Central memory CD8-positive, alpha-beta T cell (primary cell): ENCODE data around the gene ZNF75A.

Source experiments
- ATAC-seq: fragments of 150-1000 bp; cut with Tn5 transposase; replicated peaks from 2 replicates; pipeline ENCODE4 v1.10.0; 2022; ENCODE audit warnings: mild to moderate bottlenecking, moderate FRiP score, moderate number of reproducible peaks; ENCODE audit not compliant: poor library complexity, severe bottlenecking; ENCODE audit errors: extremely low read depth
- DNase-seq, 2 donors: peaks; one replicate each; pipeline ENCODE4 v3.0.0; 2021; ENCODE audit warnings: low spot score in 2 of 2
- H3K27ac Mint-ChIP-seq: one replicate; pipeline ENCODE4 v1.8.0; 2022; ENCODE audit warnings: low read depth, mild to moderate bottlenecking, moderate library complexity, mixed read lengths
- H3K27me3 Mint-ChIP-seq: one replicate; pipeline ENCODE4 v1.8.0; 2022; ENCODE audit warnings: mixed read lengths
- H3K36me3 Mint-ChIP-seq: one replicate; pipeline ENCODE4 v1.8.0; 2022; ENCODE audit warnings: mild to moderate bottlenecking, moderate library complexity, mixed read lengths; ENCODE audit not compliant: insufficient read depth
- H3K4me1 Mint-ChIP-seq: one replicate; pipeline ENCODE4 v1.8.0; 2022; ENCODE audit warnings: mixed read lengths
- H3K4me3 Mint-ChIP-seq: one replicate; pipeline ENCODE4 v1.8.0; 2022; ENCODE audit warnings: mild to moderate bottlenecking, moderate library complexity, mixed read lengths
- H3K9me3 Mint-ChIP-seq: one replicate; pipeline ENCODE4 v1.8.0; 2022; ENCODE audit warnings: mixed read lengths

ZNF75A gene

DNA sequence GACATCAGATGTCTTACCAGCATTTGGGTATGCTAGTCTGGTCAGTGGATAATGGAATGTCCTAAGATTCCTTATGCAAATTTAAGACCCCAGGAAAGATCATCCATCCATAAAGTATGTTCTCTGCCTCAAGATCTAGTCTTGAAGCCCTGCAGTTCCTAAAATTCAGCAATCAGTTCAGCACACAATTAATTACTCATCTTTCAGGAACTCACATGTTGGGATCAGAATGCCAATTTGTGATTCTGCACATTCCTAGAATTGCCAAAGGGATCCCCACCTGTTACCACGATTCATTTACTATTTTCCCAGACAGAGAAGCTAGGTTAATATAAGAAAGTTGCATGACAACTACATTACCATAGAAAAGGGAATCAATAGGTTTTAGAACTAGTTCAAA is 53.6 kb downstream of the ZNF75A start:
- Mint-ChIP-seq H3K9me3 (peaks cover 10% of the 10 kb centered on the region), H3K4me3 (no peak overlapping the region), H3K27me3 (peaks cover 58% of the 10 kb centered on the region), H3K27ac (no peak overlapping the region), H3K36me3 (no peaks in the 10 kb centered on the region), H3K4me1 (no peaks in the 10 kb centered on the region)
- DNase-seq: no peak
- no peak for ATAC-seq

DNA sequence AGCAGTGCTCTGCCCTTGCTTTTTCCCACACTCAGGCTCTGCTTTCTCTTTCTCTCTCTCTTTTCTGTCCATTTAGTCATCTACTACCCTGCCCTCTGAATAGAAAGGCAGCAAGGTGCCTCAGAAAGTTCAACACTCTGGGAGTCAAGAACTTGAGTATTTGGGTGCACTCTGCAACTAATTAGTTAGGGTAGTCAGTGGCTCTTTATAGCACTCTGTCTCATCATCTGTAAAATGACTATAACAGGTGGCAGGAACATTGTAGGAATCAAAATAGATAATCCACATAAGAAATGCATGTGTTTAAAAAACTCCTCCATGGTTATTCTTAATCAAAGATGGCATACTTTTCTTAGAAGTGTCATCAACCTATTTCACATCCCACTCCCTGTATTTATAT is 57.6 kb downstream of the ZNF75A start:
- Mint-ChIP-seq H3K9me3 (peaks cover 5% of the 10 kb centered on the region), H3K4me3 (no peak overlapping the region), H3K4me1 (peaks cover 5% of the 10 kb centered on the region), H3K36me3 (peaks cover 3% of the 10 kb centered on the region), H3K27ac (no peak overlapping the region), H3K27me3 (peaks cover 43% of the 10 kb centered on the region)
- no peak for DNase-seq
- ATAC-seq: no peak

DNA sequence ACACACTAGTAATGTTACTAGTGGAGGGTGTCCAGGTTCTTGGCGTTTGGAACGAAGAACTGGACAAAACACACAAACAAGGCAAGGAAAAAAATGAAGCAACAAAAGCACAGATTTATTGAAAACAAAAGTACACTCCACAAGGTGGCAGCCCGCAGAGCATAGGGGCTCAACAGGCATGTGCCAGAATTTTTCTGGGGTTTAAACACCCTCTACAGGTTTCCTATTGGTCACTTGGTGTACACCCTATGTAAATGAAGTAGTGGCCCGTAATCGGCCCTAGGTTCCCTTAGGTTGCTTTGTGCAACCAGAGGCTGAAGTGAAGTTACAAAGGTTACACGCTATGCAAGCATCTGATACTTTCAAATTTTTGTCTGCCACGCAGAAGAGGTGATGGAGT is 58.5 kb downstream of the ZNF75A start:
- H3K4me1 Mint-ChIP-seq: peaks cover 5% of the 10 kb centered on the region
- H3K27ac Mint-ChIP-seq: no peak overlapping the region
- peaks cover 3% of the 10 kb centered on the region for H3K36me3 Mint-ChIP-seq
- DNase-seq (no peak), ATAC-seq (no peak)
- peaks cover 40% of the 10 kb centered on the region for H3K27me3 Mint-ChIP-seq
- no peak overlapping the region for H3K4me3 Mint-ChIP-seq
- peaks cover 5% of the 10 kb centered on the region for H3K9me3 Mint-ChIP-seq

DNA sequence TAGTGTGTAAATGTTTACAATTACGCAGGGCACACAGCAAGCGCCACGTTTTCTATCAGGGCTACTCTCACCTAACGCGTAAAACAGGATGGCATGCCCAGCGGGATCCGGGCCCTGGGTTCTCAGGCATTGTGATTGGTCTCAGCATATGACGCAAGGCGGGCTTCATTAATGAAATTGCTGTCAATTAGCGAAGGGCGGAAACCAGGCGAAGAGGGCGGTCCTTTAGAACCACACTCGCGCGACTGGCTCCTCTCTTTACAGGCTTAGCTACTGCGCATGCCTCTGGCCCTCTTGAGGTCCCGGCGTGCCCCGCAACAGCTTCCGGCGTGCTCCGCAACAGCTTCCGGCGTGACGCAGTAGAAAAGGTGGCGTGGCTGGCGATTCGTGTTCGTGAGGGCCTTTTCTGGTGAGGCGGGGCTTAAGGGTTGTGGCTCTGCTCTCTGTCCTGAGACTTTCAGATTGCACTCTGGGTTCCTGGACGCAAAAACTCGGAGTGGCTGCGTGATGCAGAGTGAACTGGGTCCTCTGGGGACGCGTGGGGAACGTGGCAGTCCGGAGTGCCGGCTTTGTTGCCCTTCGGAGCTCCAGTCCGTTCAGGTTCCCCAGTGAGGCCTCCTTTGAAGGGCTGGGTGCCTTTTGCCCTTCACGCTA is 59.6 kb downstream of the ZNF75A start:
- ATAC-seq: peak; percentile 97
- Mint-ChIP-seq H3K4me1 (peaks cover 5% of the 10 kb centered on the region), H3K4me3 (peak overlapping the region; percentile 71), H3K36me3 (peaks cover 3% of the 10 kb centered on the region), H3K27ac (peak overlapping the region; percentile 74), H3K9me3 (peaks cover 4% of the 10 kb centered on the region), H3K27me3 (peaks cover 31% of the 10 kb centered on the region)
- peak; percentile 48 to 77 for DNase-seq
